GM11168 (cell line): Measurements from ENCODE around the gene SGO2.

ENCODE experiments used
- in situ Hi-C: fragments of 300-500 bp; cut with MboI; formaldehyde crosslinking; loops from one replicate; pipeline ENCODE4 v1.12.0; 2022; ENCODE audit warnings: low sequenced_read_pairs; ENCODE audit not compliant: unreplicated experiment

SGO2 gene, protein sequence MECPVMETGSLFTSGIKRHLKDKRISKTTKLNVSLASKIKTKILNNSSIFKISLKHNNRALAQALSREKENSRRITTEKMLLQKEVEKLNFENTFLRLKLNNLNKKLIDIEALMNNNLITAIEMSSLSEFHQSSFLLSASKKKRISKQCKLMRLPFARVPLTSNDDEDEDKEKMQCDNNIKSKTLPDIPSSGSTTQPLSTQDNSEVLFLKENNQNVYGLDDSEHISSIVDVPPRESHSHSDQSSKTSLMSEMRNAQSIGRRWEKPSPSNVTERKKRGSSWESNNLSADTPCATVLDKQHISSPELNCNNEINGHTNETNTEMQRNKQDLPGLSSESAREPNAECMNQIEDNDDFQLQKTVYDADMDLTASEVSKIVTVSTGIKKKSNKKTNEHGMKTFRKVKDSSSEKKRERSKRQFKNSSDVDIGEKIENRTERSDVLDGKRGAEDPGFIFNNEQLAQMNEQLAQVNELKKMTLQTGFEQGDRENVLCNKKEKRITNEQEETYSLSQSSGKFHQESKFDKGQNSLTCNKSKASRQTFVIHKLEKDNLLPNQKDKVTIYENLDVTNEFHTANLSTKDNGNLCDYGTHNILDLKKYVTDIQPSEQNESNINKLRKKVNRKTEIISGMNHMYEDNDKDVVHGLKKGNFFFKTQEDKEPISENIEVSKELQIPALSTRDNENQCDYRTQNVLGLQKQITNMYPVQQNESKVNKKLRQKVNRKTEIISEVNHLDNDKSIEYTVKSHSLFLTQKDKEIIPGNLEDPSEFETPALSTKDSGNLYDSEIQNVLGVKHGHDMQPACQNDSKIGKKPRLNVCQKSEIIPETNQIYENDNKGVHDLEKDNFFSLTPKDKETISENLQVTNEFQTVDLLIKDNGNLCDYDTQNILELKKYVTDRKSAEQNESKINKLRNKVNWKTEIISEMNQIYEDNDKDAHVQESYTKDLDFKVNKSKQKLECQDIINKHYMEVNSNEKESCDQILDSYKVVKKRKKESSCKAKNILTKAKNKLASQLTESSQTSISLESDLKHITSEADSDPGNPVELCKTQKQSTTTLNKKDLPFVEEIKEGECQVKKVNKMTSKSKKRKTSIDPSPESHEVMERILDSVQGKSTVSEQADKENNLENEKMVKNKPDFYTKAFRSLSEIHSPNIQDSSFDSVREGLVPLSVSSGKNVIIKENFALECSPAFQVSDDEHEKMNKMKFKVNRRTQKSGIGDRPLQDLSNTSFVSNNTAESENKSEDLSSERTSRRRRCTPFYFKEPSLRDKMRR

GRCh38 chr2:200525882-200526651 is at the start of gene SGO2:
SGO2 (plus strand) TSS chr2:200526207; CDS start chr2:200532976, 6,769 bp downstream.
- in situ Hi-C loops: no loop called here

GRCh38 chr2:200476836-200477235 is 49.2 kb upstream of the SGO2 start:
- in situ Hi-C loops: no loop called here

GRCh38 chr2:200477667-200478131 is 48.3 kb upstream of the SGO2 start:
- in situ Hi-C loops: no loop called here

GRCh38 chr2:200479692-200480265 is 46.2 kb upstream of the SGO2 start:
- in situ Hi-C loops: no loop called here

DNA sequence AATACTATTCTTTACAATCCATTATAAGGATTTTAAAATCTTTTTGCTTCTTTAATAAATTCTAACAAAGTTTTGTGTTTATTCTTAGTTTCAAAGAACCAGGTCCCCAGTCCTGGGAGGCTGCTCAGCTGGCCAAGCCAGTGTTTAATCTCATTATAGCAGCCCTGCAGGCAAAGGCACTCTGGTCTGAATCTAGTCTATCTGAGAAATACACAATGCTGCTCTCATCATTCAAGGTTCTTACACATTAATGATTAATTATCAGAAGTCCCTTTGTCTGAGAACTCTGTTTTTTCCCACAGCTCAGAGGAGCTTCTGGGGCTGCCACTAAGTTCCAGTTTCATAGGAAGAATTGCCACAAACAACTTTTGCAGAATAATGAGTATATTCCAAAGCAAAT is 43.8 kb upstream of the SGO2 start:
- in situ Hi-C loops: no loop called here

DNA sequence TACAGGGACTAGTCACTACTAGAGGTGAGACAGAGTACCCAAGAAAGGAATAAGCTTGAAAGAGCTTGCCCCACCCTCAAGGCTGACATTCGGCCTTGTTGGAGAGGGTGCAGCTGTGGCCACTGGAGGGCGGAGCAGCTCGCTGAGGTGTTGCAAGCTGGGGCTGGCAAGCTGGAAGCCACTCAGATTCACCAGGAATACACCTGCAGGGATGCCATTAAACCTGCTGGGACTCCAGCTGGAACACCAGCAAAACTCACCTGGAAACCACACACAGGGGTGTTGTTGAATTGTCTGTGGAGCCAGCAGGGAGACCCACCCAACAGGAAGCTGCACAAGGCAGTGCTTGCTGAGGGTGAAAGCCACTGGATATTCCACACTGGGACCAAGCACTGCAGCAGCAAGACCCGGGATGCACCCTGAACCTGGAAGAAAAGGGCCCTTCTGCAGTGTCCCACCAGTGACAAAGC is 42.2 kb upstream of the SGO2 start:
- in situ Hi-C loops: no loop called here

DNA sequence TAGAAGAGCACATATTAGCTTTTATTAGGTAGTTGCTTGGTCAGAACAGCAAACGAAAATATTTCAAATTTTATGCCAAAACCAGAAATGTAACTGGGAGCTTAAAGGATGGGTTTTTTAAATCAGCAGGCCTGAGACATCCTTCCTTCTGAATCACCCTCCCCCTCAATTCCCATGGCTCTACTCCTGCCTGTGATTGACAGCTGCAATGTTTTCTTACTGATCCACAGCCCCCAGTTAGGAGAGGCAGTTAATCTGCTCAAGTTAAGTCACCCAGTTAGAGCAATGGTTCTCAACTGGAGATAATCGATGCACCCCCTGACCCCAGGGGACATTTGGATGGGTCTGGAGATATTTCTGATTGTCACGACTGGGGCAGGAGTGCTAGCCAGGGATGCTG is 41.1 kb upstream of the SGO2 start:
- in situ Hi-C loops: loop anchor here (5.0 kb wide), 1 partner anchor 508 kb away; no protein-coding TSS in a partner anchor

DNA sequence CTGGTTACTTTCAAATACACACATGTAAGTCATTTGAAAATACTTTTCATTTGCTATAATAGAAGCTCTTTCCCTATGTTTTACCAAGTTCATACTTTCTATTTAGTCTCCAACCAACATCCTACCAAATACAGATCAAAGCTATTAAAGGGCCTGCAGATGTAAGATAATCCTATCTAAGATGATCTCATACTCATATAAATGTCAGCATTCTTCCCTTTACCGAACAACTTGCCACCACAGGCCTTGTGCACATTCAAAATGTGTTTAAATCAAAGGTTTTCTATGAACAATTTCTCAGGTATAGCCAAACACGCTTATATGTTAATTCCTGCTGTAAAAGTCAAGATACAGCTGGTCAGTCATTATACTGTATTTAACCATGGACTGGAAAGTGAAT is 39.5 kb upstream of the SGO2 start:
- in situ Hi-C loops: loop anchor here (5.0 kb wide), 1 partner anchor 509 kb away; no protein-coding TSS in a partner anchor

DNA sequence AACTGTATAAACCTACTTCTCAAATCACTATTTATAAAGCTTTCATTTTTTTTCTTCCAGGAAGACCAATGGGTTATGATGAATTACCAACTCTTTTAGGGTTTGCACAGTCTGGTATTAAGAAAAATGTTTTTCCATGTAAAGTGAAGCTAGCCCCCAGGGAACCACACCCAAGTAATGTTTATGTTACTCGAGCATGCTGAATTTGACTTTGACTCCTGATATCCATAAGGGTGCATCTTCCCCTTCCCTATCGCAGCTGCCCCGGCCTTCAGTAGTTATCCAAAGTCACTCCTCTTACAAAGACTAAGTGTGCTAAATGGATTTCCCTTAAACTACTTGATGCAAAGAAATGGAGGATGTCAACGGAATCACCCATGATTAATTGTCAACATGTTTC is 37.8 kb upstream of the SGO2 start:
- in situ Hi-C loops: loop anchor here (5.0 kb wide), 1 partner anchor 511 kb away; no protein-coding TSS in a partner anchor

GRCh38 chr2:200490001-200490400 is 36.0 kb upstream of the SGO2 start:
- in situ Hi-C loops: no loop called here

DNA sequence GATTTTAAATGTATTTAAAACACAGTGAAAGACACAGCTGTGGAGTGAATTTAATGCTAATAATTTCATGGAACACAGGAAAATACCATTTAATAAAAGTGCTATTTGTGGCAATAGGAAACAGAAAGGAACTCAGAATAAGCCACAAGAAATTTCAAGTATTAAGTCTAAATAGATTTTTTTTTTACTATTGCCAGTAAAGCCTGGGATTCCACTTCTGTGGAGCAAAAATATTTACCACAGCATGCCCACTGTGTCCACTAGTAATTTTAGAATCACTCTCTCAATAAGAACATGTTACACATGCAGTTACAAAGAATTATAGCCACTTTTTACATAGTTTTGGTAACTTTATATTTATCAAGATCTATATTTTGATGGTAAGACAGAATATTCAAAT is 33.4 kb upstream of the SGO2 start:
- in situ Hi-C loops: no loop called here

- in situ Hi-C loops: no loop called here
Measured at GRCh38 chr2:200494048-200494447, 32.0 kb upstream of the SGO2 start.

DNA sequence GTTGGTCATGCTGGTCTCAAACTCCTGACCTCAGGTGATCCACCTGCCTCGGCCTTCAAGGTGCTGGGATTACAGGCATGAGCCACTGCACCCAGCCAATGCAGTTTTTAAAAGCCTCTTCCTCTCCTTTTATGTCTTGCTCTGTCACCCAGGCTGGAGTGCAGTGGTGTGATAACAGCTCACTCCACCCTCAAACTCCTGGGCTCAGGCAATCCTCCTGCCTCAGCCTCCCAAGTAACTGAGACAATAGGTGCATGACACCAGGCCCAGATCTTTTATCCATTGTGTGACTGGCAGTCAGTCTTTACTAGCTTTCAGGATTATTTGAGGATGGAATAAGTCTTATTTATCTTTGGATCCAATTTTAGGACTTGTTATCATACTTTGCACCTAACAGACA is 29.3 kb upstream of the SGO2 start:
- in situ Hi-C loops: no loop called here

- in situ Hi-C loops: no loop called here
Measured at GRCh38 chr2:200498402-200499162, 27.4 kb upstream of the SGO2 start.

- in situ Hi-C loops: no loop called here
Measured at GRCh38 chr2:200502196-200502595, 23.8 kb upstream of the SGO2 start.

- in situ Hi-C loops: no loop called here
Measured at GRCh38 chr2:200506679-200507078, 19.3 kb upstream of the SGO2 start.

DNA sequence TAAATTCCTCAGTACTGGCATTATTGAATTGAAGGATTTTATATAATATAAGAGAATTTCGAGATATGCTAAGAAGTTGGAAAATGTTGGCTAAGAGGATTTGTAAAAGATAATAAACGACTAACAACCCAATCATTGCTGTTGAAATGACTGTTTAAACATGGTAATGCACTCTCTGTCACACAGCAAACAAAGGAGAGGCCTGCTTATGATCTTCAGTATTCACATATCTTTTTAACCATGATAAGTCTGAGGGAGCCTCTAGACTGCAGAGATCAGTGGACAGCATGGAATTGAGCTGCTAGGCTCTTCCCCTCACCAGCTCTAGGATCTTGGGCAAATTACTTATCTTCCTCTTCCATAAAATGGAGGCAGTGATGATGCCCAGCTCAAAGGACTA is 18.8 kb upstream of the SGO2 start:
- in situ Hi-C loops: no loop called here

DNA sequence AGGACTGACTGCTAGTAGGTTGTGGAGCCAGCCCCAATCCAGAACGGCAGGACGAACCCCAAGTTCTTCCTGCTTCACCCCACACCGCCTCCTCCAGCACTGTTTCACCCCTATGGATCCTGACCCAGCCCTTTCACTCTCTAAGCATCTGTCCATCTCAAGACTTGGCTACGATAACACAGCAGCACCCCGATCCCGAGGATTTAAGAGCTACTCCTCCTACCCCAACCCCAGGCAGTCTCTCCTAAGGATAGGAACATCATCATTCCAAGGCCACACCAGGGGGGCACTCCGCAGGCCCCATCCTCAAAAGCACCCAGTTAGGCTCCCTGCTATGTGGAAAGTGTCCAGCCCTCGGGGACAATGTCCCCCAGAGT is 16.8 kb upstream of the SGO2 start:
- in situ Hi-C loops: no loop called here
